Measurements from ENCODE around the gene BTRC. TPM values are rescaled to one million over a fixed set of nuclear protein-coding genes. Genes with fewer than 3 reads are reported as not detected.

Gene BTRC
- total and polyA plus RNA-seq, 10 of the 15 experiments (the other 5 are each of a cell fraction or from before 2014, with no cell fraction given), result 2.2 to 18.6 (median 8.6) TPM

DNA sequence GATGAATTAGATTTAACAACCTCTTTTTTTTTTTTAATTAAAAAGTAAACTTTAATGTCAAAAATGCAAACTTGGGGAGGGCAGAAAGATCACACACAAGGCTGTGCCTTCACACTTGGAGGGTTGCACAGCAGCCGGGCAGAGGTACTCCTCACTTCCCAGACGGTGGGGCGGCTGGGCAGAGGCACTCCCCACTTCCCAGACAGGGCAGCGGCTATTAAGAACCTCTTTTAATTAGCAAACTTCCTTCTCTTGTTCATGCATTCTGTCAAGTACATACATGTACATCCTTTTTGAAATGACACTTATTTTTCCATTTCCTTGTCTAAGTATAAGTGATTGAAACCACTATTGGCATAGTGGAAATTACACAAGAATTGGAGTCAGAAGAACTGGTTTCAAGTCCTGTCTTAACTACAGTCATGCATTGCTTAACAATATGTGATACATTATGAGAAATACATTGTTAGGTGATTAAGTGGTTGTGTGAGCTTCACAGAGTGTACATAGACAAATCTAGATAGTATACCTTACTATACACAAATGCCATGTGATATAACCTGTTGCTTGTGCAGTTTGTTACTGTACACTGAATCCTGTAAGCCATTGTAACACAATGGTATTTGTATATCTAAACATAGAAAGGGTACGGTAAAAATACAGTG, 26.5 kb downstream of the BTRC start (continued):
- TF ChIP-seq, protein P1, sequence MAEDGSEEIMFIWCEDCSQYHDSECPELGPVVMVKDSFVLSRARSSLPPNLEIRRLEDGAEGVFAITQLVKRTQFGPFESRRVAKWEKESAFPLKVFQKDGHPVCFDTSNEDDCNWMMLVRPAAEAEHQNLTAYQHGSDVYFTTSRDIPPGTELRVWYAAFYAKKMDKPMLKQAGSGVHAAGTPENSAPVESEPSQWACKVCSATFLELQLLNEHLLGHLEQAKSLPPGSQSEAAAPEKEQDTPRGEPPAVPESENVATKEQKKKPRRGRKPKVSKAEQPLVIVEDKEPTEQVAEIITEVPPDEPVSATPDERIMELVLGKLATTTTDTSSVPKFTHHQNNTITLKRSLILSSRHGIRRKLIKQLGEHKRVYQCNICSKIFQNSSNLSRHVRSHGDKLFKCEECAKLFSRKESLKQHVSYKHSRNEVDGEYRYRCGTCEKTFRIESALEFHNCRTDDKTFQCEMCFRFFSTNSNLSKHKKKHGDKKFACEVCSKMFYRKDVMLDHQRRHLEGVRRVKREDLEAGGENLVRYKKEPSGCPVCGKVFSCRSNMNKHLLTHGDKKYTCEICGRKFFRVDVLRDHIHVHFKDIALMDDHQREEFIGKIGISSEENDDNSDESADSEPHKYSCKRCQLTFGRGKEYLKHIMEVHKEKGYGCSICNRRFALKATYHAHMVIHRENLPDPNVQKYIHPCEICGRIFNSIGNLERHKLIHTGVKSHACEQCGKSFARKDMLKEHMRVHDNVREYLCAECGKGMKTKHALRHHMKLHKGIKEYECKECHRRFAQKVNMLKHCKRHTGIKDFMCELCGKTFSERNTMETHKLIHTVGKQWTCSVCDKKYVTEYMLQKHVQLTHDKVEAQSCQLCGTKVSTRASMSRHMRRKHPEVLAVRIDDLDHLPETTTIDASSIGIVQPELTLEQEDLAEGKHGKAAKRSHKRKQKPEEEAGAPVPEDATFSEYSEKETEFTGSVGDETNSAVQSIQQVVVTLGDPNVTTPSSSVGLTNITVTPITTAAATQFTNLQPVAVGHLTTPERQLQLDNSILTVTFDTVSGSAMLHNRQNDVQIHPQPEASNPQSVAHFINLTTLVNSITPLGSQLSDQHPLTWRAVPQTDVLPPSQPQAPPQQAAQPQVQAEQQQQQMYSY (CRISPR knock-in tag; IDR thresholded peaks at IDR 0.05), result no peak
- TF ChIP-seq IKZF2 (IDR thresholded peaks at IDR 0.05), result no peak
- no peak for TF ChIP-seq RFX5 (IDR thresholded peaks at IDR 0.05; ENCODE audit: low read depth, low read length)
- no peak for TF ChIP-seq RUNX3 (IDR thresholded peaks at IDR 0.05; ENCODE audit: low read length)
- no peak for TF ChIP-seq GABPA (IDR thresholded peaks at IDR 0.05; ENCODE audit: low read depth)
- TF ChIP-seq, protein P2, sequence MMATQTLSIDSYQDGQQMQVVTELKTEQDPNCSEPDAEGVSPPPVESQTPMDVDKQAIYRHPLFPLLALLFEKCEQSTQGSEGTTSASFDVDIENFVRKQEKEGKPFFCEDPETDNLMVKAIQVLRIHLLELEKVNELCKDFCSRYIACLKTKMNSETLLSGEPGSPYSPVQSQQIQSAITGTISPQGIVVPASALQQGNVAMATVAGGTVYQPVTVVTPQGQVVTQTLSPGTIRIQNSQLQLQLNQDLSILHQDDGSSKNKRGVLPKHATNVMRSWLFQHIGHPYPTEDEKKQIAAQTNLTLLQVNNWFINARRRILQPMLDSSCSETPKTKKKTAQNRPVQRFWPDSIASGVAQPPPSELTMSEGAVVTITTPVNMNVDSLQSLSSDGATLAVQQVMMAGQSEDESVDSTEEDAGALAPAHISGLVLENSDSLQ (IDR thresholded peaks at IDR 0.05), result no peak
- no peak for TF ChIP-seq ZNF217 (IDR thresholded peaks at IDR 0.05)
- TF ChIP-seq CTCF (IDR thresholded peaks at IDR 0.05 in 2 of 3, conservative IDR thresholded peaks at IDR 0.05 in 1 of 3; ENCODE audit: control insufficient read depth in 2 of 3, extremely low read depth in 1 of 3, insufficient read depth in 1 of 3, low read depth in 3 of 3, low read length in 3 of 3), result no peak
- no peak for TF ChIP-seq MEF2B (IDR thresholded peaks at IDR 0.05; ENCODE audit: partially characterized antibody, poor library complexity, severe bottlenecking)
- TF ChIP-seq TARDBP (IDR thresholded peaks at IDR 0.05; ENCODE audit: borderline replicate concordance), result no peak

Data from GM12878 (cell line).